ENCODE data around the gene KTN1.

The KTN1 gene, protein sequence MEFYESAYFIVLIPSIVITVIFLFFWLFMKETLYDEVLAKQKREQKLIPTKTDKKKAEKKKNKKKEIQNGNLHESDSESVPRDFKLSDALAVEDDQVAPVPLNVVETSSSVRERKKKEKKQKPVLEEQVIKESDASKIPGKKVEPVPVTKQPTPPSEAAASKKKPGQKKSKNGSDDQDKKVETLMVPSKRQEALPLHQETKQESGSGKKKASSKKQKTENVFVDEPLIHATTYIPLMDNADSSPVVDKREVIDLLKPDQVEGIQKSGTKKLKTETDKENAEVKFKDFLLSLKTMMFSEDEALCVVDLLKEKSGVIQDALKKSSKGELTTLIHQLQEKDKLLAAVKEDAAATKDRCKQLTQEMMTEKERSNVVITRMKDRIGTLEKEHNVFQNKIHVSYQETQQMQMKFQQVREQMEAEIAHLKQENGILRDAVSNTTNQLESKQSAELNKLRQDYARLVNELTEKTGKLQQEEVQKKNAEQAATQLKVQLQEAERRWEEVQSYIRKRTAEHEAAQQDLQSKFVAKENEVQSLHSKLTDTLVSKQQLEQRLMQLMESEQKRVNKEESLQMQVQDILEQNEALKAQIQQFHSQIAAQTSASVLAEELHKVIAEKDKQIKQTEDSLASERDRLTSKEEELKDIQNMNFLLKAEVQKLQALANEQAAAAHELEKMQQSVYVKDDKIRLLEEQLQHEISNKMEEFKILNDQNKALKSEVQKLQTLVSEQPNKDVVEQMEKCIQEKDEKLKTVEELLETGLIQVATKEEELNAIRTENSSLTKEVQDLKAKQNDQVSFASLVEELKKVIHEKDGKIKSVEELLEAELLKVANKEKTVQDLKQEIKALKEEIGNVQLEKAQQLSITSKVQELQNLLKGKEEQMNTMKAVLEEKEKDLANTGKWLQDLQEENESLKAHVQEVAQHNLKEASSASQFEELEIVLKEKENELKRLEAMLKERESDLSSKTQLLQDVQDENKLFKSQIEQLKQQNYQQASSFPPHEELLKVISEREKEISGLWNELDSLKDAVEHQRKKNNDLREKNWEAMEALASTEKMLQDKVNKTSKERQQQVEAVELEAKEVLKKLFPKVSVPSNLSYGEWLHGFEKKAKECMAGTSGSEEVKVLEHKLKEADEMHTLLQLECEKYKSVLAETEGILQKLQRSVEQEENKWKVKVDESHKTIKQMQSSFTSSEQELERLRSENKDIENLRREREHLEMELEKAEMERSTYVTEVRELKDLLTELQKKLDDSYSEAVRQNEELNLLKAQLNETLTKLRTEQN (N-terminal part only)

DNA sequence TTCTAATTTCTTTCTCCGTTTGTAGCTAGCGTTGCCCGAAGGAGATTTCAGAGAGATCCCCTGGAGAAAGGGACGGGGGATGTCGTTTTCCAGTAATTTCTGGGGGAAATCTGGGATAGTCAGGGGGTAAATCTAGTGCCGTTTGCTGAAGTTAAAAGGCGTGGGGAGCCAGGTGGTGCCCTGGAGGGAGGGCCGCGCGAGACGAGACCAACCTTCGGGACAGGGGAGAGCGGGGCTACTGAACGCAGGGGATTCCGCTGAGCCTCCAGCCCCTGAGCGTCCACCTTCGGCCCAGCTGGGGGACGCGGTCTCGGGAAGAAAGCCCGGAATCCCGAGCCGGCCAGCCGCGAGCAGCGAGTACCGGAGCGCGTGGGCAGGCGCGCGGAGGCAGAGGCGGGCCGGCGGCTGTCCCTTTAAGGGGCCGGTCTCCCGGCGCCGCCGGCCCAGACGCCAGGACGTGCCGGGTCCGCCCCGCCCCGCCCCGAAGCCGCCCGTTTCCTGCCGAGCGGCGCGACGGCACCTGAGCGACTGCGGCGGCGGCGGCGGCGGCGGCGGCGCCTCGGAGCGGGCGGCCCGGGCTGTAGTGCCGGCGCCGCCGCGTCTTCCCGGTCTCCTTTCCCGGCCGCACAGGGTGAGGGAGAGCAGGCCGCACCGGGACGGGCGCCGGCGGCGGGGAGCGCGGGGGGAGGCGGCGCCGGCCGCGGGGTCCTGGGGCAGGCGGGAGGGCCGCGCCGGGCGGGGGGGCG lies at the start of gene KTN1:
Gene KTN1, plus strand, starts transcription at position 484 of the 746 bp plus-strand sequence. CDS start 31,842 bp downstream, outside the sequence.
- peak; percentile 72 for DNase-seq (ENCODE audit: low read depth, low spot score)

DNA sequence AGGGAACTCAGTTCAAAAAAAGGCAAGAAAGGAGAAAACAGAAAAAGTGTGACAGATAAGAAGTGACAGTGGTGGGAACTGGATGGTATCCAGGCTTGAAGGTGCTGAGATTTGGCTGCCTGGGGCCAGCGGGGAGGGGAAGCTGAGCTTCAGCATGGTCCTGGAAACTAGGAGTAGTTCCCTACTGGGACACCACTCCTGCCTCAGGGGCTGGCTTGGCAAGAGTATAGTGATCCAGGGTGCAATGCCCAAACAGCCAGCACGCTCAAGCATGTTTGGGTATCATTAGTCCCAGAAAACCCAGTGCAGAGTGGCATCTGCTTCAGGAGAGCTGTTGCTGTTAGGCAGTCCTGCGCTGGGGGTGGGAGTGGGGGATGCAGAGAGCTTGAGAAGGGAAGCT lies 49.5 kb upstream of the KTN1 start:
- DNase-seq (ENCODE audit: low read depth, low spot score): no peak

- DNase-seq (ENCODE audit: low read depth, low spot score): no peak
Measured at GRCh38 chr14:55532645-55533344, 47.2 kb upstream of the KTN1 start.

GRCh38 chr14:55533960-55534359 lies 46.0 kb upstream of the KTN1 start:
- DNase-seq (ENCODE audit: low read depth, low spot score): no peak

- no peak for DNase-seq (ENCODE audit: low read depth, low spot score)
Measured at GRCh38 chr14:55535516-55536203, 44.3 kb upstream of the KTN1 start.

DNA sequence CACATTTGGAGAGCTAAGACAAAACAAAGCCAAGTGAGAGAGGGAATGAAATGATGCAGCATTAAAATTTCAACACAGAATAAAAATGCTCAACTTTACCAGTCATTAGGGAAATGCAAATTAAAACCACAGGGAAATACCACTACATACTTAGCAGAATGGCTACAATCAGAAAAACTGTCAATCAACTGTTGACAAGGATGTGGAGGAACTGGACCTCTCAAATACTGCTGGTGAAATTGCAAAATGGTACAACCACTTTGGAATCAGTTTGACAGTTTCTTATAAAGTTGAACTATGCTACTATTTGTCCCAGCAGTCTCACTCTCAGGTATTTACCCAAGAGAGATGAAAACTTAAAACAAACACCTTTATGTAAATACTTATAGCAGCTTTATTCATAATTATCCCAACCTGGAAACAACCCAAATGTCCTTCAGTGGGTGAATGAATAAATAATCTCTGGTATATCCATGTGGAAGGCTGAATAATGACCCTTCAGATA lies 43.8 kb upstream of the KTN1 start:
- DNase-seq (ENCODE audit: low read depth, low spot score): no peak

GRCh38 chr14:55537782-55538181 lies 42.2 kb upstream of the KTN1 start:
- DNase-seq (ENCODE audit: low read depth, low spot score): no peak

DNA sequence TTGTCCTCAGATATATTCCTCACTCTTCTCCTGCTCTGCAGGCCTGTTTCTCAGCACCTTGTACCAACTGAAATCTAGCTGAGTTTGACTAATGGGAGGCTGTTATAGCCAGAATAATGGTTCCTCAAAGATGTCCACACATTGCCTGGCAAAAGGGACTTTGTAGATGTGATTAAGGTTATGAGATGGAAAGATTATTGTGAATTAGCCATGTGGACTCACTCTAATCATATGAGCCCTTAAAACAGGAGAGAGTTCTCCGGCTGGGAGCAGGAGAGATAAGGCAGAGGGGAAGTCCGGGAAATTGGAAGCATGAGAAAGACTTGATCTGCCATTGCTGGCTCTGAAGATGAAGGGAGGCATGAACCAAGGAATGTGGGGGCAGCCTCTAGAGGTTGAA lies 40.0 kb upstream of the KTN1 start:
- DNase-seq (ENCODE audit: low read depth, low spot score): no peak

DNA sequence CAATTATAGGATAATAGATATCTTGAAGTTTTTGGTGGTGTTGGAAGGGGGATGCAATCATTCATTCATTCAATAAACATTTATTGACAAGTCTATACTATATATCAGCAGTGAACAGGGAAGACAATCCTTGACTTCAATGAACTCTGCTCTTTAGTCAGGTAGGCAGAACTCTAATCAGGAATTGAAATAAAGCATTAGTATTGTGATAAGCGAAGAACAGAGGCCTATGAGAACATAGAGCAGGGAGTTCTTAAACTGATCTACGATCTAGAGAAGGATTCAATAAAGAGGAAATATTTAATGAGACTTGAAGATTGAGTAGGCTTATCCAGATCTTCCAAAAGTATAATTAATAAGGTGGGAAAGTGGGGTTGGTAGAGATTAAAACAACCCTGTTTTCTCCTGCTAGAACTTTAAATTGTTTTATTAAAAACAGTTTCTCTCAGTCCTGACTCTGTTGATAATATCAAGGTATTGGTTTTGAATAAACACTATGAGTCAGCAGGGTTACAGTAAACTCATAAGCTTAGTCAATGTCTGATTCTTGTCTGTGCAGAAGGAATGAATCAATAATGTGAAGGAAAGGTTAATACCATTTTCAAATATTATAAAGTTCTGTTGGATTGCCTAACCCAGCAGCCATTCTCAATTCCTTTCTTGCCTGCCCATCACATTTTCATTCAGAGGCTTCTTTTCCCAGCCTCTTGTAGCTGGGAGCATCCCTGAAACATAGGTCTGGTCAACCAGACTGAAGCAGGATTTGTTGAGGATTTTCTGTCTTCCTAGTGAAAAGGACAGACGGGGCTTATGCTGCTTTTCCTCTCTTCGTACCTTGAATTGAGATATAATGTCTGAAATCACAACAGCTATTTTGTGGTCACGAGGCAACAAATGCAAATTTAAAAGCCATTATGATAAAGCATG lies 38.9 kb upstream of the KTN1 start:
- DNase-seq (ENCODE audit: low read depth, low spot score): no peak

- no peak for DNase-seq (ENCODE audit: low read depth, low spot score)
Measured at GRCh38 chr14:55545779-55546178, 34.2 kb upstream of the KTN1 start.

DNA sequence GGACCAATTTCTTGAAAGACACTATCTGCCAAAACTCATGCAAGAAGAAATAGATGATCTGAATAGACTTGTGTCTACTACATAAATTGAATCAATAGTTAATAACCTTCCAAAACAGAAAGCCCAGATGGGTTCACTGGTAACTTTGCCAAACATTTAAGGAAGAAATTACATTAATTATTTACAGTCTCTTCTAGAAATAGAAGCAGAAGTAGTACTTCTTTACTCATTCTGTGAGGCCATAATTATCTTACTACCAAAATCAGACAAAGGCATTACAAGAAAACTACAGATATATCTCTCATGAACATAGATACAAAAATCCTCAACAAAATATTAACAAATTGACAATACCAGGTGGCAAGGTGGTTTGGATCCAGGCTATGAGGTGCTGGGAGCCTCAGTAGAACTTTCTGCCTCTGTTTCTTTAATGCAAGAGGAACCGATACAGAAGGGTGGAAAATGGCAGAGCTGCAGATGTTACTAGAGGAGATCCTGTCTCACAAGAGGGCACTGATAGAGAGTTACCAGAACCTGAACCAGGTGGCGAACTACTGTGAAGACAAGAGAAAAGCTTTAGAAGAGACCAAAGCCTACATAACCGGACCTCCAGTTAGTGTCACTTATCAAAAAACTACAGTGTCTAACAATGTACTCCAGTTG lies 33.7 kb upstream of the KTN1 start:
- no peak for DNase-seq (ENCODE audit: low read depth, low spot score)

DNA sequence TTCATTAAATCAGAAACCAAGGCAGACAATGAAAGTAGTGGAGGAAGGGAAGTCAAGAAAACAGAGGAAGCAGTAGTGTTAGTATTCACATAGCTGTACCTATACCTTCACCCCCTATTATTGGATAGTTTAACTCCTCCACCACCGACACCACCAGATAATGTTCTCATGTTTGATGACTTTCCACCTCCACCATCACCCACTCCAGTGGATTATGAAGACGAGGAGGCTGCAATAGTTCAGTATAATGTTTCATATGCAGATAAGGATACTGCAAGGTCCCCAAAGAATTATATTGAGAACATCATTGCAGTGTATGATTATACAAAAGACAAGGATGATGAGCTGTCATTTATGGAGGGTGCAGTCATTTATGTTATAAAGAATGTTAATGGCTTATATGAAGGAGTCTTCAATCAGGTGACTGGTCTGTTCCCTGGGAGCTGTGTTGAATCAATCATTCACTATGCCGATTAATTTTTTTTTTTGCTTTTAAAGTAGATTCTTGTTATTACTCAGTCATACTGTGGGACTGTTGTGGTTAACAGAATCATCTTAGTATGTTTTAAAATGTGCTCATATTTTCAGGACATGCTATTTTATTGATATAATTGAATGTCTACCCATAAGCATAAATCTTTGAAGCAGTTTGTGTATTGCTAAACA lies 32.2 kb upstream of the KTN1 start:
- DNase-seq (ENCODE audit: low read depth, low spot score): no peak

- no peak for DNase-seq (ENCODE audit: low read depth, low spot score)
Measured at GRCh38 chr14:55553791-55554190, 26.2 kb upstream of the KTN1 start.

GRCh38 chr14:55556929-55557623 lies 22.9 kb upstream of the KTN1 start:
- DNase-seq (ENCODE audit: low read depth, low spot score): no peak

DNA sequence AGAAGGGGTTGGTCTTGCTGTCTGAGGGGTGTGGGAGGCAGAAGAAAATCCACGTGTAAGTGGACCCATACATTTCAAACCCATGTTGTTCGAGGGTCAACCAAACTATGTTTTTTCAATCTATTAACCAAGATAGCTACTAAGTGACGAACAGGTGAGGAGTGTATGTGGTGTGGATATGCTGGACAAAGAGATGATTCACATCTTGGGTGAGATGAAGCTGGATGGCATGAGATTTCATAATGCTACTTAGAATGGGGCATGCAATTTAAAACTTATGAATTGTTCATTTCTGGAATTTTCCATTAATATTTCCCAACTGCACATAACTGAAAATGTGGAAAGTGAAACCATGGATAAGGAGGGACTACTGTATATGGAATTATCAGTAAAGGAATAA lies 17.9 kb upstream of the KTN1 start:
- DNase-seq (ENCODE audit: low read depth, low spot score): no peak

GRCh38 chr14:55568618-55569017 lies 11.4 kb upstream of the KTN1 start:
- no peak for DNase-seq (ENCODE audit: low read depth, low spot score)

All from activated naive CD8-positive, alpha-beta T cell treated with anti-CD3 and anti-CD28 coated beads, Interleukin-2, amount 50 U/mL, for 16 hours (primary cell).